Dermis blood vessel endothelial cell (primary cell): ENCODE results near the gene NXPH3. TPM values are rescaled to one million over a fixed set of nuclear protein-coding genes. Genes with fewer than 3 reads are reported as not detected.

ENCODE experiments used
- DNase-seq: peaks from one replicate; pipeline ENCODE4 v3.0.0; 2010
- total RNA-seq: library from RNA; depleted of rRNA; stranded (reverse); fragments of >200 nt; gene quantifications from 2 replicates; pipeline ENCODE4 v1.2.3, GENCODE V29; 2014

The NXPH3 gene
- total RNA-seq, 1 donor from 2014 or later: 3.9 TPM

DNA sequence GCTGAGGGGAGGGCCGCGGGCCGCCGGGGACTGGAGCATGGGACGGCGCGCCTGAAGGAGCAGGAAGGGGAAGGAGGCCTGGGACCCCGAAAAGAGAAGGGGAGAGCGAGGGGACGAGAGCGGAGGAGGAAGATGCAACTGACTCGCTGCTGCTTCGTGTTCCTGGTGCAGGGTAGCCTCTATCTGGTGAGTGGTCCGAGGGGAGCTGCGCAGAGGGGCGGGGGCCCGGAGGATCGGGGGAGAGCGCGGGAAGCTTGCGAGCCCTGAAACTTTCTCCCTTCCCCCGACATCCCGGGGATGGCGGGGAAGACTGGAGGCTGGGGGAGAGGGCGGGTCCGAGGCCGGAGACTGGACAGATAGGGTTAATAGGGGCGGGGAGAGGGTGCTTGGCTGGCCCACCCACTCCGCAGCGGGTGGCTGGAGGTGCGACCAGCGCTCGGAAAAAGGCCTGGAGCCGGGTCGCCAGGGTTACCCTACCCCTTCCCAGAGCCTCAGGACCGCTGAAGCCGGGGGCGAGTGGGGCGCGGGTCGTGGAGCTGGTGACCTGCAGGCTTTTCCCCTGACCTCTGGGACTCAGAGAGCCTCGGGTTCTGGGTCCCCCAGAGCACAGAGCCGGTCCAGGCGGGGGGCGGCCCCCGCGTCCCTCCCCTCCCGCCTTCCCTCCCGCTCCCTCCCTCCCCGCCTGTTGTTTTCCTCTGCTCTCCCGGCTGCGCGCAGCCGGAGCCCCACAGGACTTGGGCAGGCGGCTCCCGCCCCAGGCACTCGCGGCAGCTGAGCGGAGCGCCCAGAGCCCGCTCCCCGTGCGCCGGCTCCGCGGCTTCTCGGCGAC lies 631 bp downstream of the NXPH3 start:
- peak; percentile 56 for DNase-seq

DNA sequence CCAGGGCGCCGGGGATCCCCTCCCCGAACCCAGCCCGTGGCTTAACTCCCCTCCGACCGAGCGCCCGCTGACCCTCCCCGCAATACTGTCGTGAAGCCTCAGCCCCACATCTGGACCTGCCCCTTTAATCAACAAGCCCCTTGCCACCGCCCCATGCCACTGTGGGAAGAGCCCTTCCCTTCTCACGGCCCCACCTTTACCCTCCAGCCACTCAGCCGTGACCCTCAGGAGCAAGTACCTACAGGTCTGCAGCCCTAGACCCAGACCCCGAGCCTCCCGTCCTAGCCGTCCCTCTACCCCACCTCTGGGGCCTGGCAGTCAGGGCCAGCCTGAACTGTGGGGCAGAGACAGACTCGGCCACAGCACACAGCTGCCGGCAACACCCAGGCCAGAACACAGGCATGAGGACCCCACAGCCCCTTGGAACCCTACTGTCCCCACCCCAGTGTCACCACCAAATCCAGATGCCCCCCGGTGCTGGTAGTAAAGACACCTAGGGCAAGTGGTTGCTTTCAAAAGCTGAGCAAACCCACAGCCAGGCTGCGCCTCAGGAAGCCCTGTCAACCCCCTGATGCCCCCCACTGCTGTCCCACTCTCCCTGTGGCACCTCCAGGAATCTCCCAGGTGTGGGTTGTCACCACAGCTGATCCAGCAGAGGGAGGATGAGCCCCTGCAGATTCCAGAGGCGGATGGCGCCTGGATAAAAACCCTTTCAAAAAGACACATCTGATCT lies 1.4 kb downstream of the NXPH3 start:
- DNase-seq: no peak

DNA sequence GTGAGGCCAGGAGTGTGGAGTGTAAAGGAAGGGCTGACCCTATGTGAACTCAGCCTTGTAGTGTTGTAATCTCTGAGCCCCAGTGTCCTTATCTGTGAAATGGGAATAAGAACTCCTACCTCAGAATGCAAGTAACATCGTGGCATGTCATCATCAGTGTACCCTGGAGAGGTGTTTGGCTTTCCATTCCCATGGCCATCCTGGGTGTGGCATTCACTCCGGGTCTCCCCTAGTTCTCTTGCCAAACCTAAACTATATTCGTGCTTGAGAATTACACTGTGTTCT lies 1.9 kb downstream of the NXPH3 start:
- no peak for DNase-seq

GRCh38 chr17:49577963-49578362 lies 2.3 kb downstream of the NXPH3 start:
- no peak for DNase-seq

GRCh38 chr17:49578414-49578813 lies 2.7 kb downstream of the NXPH3 start:
- no peak for DNase-seq

DNA sequence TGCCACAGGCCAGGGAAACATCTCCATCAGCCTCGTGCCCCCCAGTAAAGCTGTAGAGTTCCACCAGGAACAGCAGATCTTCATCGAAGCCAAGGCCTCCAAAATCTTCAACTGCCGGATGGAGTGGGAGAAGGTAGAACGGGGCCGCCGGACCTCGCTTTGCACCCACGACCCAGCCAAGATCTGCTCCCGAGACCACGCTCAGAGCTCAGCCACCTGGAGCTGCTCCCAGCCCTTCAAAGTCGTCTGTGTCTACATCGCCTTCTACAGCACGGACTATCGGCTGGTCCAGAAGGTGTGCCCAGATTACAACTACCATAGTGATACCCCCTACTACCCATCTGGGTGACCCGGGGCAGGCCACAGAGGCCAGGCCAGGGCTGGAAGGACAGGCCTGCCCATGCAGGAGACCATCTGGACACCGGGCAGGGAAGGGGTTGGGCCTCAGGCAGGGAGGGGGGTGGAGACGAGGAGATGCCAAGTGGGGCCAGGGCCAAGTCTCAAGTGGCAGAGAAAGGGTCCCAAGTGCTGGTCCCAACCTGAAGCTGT lies 3.4 kb downstream of the NXPH3 start:
- no peak for DNase-seq

- DNase-seq: no peak
These were observed 3.9 kb downstream of the NXPH3 start for GRCh38 chr17:49579522-49579921.

DNA sequence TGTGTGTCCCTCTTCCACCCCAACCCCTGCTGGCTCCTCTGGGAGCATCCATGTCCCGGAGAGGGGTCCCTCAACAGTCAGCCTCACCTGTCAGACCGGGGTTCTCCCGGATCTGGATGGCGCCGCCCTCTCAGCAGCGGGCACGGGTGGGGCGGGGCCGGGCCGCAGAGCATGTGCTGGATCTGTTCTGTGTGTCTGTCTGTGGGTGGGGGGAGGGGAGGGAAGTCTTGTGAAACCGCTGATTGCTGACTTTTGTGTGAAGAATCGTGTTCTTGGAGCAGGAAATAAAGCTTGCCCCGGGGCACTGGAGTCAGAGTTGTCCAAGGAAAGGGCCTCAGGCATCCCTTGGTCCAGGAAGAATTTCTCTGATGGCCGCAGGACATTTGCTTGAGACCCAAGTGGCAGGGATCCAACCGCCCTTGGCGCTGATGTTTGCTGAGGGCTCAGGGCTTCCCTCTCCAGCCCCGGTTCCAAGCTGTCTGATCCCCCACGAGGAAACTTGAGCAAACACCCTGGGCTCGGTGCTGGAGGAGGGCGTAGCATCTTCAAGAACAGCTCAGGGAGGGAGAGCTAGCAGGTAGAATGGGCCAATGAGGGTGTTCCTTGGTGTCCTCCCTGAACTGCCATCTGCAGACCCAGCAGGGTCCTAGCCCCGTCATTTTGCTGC lies 4.5 kb downstream of the NXPH3 start:
- no peak for DNase-seq

DNA sequence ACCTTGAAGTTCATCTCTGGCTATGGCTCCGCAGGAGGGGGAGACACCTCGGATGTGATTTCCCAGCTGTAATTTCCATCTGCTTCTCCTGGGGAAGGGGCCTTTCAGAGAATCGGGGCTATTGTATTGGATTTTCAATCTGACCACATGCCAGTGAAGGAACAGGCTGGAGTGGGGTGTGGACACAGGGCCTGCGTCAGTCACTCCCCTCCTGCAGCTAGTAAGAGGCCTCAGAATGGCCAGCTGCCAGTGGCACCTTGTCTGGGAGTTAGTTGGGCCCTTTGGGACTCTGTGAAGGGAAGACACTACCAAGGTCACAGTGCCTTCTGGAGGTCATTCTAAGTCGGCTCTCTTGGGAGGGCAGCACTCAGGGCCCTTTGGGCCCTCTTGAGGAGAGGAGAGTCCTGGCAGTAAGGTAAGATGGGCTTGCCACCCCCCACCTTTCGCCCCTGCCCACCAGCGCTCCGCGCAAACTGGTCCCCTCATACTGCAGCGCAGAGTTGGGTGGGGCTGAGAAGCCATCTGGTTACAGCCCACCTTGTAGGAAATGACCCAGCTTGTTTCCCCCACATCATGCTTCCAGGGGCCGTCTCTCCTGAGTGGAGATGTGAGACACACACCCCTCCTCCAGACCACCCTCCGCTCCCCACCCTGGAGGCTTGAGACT lies 5.4 kb downstream of the NXPH3 start:
- no peak for DNase-seq

GRCh38 chr17:49581648-49581998 lies 6.0 kb downstream of the NXPH3 start:
- DNase-seq: no peak

DNA sequence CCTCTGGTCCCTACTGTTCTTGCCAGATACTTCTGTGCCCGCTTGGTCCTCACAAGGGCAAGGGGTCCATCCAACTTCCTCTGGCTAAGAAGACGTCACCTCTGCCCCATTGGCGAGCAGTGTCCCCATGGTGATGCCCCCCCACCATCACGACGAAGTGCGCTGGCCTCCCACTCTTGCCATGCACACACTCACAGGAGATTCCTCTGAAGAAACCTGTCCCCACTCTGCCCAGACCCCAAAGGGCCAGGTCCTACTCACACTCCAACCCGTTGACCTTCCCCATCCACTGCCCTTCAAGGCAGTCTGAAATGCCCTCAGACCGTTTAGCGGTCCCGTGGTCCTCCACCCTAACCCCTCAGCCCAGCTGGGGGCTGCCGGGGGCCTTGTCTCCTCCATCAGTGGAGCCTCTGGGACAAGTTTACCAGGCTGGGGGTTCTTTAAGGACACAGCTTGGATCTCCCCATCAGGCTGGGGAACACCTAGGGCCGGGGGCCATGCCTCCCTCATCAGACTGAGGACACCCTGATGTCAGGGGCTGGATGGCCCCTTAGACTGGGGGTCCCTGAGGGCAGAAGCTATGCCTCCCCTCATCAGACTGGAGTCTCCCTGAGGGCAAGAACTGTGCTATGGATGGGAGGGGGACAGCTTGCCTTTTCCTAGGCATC lies 6.5 kb downstream of the NXPH3 start:
- DNase-seq: no peak

- DNase-seq: peak; percentile 57
These were observed 7.1 kb downstream of the NXPH3 start for GRCh38 chr17:49582789-49583188.

DNA sequence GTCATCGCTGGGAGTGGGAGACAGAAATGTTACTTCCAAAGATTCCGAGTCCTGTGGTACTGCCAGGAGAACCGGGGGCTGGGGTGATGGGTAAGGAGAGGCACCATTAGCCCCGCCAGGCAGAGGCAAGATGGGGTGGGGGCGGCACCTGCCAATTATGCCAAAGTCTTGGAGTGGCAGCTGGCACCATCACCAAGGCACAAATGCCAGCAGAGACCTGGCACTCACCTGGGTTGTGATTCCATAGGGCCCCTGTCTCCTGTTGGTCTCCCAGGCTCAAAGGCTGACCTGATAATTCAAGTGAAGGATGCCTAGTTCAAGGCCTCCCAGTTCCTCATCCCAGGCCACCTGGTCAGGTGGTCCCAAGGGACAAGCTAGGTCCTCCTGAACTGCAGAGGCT lies 7.6 kb downstream of the NXPH3 start:
- DNase-seq: no peak

- DNase-seq: no peak
These were observed 8.2 kb downstream of the NXPH3 start for GRCh38 chr17:49583889-49584288.

- DNase-seq: peak; percentile 38
These were observed 9.9 kb downstream of the NXPH3 start for GRCh38 chr17:49585422-49586027.

DNA sequence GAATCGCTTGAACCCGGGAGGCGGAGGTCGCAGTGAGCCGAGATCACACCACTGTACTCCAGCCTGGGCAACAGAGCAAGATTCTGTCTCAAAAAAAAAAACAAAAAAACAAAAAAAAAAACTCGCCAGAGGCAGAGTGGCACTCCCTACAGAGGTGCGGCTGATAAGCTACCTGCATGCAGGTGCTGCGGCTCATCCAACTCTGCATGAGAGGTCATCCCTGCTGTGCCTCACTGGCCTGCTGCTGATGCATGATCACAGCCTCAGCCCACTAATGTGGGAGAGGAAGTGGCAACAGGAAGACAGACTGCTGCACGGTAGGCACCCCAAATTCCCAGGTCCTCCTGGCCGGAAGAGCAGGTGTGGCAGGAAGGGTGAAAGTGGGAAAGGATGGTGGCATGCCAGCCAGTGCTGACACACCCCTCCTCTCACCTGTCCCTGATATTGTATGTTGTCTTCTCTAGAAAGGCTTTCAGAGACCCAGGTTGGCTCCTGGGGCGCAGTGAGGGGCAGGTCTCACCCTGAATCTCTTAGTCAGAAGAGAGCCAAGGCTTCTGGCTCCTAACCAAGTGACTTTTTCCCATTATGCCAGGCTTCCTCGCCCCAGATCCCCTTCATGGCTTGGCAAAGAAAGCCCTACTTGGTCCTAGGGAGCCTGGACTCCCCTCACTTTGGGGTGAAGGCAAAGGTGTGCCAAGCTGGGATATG lies 11.8 kb downstream of the NXPH3 start:
- DNase-seq: no peak

GRCh38 chr17:49588312-49588711 lies 12.6 kb downstream of the NXPH3 start:
- no peak for DNase-seq

- no peak for DNase-seq
These were observed 13.3 kb downstream of the NXPH3 start for GRCh38 chr17:49588726-49589576.

DNA sequence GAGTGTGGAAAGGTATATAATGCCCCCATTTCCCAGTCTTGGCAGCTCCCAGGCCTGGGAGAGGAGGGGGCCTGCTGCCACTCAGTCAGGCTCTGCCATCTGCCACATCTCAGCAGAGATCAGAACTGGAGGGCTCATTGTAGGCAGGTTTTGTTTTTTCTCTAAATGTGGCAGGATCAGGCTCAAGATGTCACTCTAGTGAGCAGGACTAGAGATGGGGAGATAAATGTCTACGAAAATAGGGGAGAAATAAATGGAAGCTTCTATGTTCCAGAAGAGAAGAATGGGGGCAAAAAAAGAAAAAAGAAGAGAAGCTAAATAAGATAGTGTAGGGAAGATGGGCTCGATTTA lies 13.9 kb downstream of the NXPH3 start:
- DNase-seq: no peak

DNA sequence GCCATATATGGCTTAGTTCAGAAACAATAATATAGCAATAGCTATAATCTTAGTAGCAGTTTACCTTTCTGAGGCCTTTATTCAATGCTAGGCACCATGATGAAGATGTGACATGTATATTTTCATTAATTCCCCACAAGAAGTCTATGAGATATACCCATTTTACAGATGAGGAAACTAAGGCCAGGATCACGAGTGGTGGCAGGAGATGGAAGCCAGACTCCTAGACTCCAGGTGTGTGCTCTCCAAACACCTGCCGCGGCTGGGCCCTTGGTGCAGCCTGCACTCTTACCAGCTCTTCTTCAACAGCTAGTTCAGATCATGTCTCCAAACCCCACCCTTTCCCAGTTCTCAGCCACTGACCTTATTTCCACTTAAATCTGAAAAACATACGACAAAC lies 15.2 kb downstream of the NXPH3 start:
- no peak for DNase-seq

DNA sequence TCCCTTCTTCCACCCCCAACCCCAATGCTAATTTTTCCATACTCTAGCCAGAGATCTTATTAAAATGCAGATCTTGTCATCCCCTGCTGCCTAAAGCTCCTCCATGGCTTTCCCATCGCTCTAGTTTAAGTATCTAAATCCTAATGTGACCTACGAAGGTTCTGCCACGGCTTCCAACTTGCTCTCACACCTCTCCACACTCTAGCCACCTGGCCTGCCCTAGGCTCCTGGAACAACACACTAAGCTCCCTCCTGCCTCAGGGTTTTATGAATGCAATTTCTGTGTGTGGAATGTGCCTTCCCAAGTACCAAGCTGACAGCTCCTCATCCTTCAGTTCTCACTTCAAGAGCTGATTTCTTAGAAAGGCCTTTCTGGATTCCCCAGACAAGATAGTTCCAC lies 16.6 kb downstream of the NXPH3 start:
- DNase-seq: no peak
